NCI-H2029 (cell line): Measurements from ENCODE around the gene KCTD16.

Experiments
- DNase-seq: peaks from one replicate; lab custom pipeline; 2025; lab: John Stamatoyannopoulos, UW

Gene KCTD16

DNA sequence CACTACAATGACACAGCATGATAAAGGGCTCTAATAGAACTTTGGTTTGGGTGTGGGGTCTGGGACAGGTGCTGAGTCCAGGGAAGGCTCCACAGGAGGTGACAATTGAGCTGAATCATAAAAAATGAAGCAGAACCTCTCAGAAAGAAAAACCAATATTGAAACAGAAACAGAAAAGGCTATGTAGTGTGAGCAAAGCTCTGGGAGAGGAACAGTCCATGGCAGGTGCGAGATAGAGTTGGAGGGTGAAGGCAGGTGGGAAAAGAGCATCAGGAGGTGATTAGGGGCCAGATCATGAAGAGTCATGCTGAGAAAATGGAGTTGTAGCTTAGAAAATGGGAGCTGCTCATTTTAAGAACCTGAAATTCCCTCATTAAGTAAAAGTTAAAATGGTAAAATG, 164.9 kb downstream of the KCTD16 start:
- DNase-seq = peak; percentile 72

DNA sequence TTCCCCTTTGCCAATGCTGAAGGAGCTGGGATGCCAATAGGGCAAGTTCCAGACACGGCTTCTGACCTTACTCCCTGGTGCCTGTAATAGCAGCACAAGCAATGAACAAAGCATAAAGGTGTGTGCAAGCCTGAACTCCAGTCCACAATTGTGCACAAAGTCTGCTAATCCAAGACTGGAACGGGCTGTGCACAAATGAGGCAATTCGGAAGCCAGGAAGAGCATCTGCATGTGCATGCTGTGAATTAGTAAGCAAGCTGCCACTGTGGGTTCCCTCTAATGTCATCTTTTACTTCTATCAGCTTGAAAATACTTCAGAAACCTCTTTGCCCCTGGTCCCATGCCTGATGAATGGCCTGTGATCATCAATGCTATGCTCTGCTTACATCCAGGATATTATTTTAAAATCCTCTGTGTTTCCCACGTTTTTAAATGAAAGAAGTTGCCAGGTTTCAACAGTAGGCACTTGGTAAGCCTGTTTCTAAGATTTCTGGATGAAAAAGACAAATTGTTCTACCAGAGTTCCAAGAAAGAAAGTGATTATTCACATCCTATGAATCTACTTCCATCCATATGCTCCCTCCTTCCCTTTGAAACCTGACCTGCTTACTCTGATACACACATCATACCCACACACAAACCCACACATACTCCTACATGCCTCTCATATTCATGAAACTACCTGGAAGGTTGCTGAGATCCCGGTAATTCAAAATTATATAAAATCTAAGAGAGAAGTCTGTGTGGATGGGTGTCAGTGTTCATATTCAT, 165.7 kb downstream of the KCTD16 start:
- no peak for DNase-seq

DNA sequence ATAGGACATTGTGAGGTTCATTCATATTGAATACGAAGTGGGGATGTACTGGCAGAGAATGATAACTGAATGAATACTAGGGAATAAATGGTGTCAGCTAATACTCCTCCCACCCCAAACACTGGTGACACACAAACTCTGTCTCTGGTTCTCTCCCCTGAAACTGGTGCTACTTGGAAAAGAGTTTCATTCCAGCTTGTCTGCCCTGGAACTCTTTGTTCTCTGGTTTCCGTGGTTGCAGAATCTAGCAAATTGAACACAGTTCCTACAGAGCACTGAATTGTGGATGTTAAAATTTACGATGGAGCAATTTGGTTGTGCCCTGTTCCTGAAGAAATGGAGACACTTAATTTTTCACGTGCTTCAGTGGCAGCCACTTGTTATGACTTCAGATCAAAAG, 181.7 kb downstream of the KCTD16 start:
- no peak for DNase-seq

DNA sequence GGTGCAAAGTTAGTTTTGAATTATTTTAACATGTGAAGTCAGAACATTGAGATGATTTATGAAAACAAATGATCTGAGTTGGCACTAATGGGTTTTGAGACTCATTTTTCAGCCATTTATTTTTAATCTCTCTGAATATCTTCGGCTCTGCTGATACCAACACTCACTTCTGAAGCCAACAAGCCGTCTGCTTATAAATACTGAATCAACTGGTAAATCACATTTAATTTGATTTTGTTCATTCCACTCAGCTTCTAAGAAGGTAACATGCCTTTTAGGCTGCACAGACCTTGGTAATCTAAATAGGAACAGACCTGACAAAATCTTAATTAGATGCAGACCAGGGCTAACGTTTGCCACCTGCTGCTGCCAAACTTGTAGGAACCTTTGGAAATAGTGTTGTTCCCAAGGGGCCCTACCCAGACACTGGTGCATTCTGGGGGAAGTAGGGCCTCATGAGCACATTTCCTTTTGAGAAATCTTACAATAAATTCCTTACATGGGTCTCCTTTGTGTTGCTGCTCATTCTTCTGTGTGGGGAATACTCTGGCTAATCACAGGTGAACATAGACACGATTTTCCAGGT, 182.2 kb downstream of the KCTD16 start:
- no peak for DNase-seq

DNA sequence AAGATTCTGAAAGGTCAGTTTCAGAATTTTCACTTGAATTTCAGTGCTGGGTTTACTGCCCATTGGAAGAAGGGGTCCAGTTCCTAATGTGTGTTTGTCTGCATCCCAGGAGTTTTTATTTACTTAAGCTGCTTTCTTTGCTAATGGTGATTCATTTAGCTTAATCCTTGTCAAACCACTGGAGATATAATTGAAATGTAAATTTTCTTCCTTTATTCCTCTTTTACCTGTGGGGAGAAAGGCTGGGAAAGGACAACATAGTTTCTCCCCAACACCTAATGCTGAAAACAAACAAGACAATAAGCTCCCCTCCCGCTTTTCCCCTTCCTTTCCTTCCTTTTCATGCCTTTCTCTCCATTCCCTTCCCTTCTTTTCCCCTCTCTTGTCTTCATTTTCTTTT, 185.8 kb downstream of the KCTD16 start:
- no peak for DNase-seq

DNA sequence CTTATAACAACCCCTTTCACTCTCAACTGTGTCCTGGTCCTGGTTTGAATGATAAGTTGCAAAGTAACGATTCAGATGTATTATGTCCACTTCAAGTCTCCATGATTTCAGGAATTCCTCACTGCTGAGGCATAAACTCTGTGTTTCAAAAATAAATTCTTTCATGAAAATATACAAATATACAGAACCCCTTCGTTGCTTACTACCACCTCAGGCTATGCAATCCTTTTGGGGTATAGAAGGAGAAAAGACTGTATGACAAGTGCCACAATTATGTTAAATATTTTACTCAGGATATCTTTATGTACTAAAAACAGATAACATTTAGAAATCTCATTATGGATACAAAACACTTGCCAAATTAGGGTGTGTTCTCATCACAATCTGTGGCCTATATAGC, 190.7 kb downstream of the KCTD16 start:
- DNase-seq = no peak

DNA sequence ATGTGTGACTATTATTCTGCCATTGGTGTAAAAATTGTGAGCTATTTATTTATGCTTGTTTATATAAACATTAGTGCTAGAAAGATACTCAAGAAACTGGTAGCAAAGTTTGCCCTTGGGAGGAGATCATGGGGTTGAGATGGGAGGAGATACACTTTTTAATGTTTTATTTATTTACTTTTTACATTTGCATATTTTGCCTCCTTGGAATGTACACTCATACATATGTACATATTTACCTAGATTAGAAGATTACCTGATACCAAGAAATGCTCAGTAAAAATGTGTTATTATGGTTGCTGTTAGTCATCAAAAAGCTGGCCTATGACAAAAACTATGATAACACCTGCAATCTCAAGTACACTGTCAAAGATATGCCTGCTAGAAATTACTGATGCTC, 195.2 kb downstream of the KCTD16 start:
- no peak for DNase-seq

DNA sequence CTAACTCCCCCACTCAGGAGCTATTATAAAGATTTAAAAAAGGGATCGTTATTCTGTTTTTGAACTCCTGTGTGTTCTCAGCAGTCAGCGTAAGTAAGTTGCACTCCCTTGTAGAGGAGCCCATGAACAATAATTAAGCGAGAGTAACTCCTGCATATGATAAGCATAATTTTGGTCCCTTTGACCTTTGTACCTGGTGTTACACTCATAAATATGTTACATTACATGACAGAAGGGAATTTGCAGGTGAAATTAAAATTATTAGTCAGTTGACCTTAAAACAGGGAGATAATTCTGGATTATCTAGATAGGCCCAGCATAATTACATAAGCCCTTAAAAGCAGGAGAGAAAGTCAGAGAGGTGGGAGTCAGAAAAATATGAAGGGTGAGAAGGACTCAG, 197.3 kb downstream of the KCTD16 start:
- DNase-seq = no peak

DNA sequence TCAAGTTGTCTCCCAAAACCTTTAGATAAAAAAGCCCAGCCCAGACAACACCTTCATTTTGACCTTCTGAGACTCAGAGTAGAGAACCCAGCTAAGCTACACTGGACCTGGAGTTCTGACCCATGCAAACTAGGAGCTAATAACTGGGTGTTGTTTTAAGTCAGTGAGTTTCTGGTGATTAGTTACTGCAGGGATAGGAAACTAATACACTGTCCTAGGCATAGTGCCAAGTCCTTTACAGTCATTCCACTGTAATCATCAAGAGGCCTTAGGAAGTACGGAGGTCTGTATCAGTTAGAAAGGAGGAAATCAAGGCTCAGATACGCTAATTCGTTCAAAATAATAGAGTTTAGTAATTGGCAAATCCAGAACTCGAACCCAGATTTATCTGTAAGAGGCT, 197.9 kb downstream of the KCTD16 start:
- peak; percentile 63 for DNase-seq

DNA sequence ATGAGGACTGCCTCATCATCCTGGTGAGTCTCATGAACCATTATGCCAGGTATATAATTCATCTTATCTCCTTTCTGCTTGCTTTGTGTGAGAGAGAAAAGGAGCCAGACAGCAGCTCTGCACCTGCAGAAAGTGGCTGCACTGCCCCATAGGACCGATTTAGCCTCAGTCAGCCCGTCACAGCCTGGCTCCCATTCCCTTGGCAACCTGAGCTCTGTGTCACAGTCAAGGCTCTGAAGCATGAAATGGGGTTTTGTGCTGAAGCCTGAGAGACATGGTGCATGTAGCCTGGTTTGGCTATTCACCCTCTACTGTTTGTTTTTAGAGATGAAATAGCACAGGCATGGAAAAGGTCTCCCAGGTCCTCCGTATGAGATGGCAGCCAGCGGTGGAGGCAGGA, 198.3 kb downstream of the KCTD16 start:
- peak; percentile 86 for DNase-seq

DNA sequence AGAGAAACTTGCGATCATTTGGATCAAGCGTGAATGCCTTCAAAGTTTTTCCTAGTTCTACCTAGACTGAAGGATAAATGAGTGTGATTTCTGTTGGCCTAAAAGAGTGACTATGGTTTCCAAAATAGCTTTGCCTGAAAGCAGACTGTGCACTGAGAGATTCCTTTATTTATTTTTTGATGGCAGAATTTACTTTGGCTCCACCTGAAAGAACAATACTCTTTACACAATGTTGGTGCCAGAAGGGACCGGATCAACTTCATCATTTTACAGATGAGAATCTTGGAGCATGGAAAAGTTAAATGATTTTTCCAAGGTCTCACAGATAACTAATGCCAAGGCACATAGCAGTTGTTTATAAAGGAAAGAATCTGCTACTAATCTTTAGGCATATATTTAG, 199.6 kb downstream of the KCTD16 start:
- no peak for DNase-seq

DNA sequence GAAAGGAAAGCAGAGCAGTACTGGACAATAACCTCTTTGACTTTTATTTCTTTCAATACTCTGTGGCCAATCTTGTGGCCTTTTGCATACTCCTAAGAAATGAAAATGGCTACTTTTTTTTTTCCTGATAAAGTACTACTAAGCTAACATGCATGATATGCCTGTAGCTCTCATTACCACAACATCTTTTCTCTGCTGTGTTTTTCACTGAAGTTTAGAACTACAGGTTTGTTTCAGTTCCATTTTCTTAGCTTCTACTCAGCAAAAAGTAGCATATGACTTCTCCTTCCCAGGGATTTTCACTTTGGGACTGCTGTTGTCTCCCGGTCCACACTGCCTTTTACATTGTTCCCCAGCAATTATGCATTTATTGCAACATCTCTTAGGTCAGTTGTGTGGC, 204.0 kb downstream of the KCTD16 start:
- no peak for DNase-seq

DNA sequence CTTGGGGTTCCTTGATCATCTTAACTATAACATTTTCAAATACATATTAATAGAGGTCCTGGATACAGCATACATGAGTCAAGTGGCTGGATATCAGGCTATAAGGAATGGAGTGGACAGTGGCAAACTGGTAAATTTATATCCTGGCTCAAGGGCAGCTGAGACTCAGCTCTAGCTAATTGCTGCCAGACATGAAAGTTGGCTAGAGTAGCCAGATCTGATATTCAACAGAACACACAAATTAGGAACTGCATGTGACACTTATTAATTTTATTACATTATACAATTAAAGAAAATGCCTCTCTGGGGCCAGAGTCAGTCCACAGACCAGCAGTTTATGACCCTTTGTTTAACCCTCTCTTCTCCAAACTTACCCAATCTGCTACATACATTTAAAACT, 206.5 kb downstream of the KCTD16 start:
- DNase-seq = no peak

DNA sequence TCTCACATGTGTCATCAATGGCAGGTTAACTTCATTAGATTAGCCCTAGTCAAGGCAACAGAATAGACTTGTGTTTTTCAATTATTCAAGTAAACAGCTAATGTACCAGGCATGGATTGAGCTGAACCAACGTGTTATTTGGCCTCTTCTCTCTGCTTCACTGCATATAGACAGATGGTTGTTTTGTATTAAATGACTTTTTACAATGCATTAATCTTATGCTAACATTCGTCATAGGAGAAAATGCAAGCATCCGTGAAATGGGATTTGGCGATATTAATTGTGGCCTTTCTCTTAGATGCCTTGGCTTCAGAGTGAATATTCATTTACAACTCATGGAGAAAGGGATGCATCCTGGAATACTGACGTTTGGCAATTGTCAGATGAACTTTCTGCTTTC, 208.0 kb downstream of the KCTD16 start:
- DNase-seq = peak; percentile 42

DNA sequence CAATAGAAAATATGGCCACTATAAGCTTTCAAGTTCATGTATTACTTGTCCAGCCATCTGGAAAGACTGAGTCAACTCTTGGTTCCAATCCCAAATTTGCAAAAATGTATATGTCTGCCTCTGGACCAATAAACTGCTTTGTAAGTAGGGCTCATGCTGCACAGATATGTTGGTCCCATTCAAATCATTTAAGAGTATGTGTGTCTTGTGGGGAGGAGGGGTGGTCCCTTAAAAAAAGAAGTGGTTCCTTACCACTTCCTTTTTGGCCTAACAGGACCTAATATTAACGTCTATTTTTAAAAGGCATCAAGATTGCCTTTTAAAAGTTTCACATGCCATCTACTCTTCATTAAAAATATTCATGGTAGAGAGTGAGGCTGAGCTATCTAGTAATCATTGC, 214.9 kb downstream of the KCTD16 start:
- DNase-seq = no peak

DNA sequence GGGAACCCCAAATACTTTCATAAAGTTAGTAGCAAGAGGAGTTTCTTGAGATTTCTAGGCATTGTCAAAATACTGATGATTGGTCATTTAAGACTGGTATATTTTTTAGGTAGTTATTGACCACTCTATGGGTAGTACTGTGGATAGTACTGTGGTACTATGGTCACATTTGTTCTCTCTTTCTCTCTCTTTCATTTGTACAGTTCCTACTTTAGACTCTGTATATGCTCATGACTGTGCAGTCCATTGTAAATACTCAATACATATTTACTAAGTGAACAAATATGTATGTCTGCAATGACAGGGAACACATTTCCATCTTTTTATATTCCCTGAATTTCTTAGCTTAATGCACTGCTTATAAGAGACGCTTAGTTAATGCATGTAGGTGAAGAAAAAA, 215.6 kb downstream of the KCTD16 start:
- no peak for DNase-seq

DNA sequence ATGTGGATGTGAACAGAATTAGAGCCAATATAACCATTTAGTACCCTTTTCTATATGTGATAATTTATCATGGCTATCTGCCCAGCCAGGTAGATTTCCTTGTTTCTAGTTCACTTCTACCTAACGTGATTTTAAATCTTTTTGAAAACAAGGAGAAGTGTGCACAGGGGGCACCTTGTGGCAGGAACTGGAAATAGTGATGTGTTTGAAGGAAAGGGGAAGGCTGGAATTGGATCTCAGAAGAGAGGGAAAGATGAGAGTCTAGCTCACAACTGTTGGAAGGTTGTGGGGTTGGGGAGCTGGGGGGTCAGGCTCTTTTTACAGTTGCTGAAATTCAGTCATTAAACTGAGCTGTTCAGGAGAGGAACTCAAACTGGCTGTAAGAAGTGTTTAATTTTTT, 219.5 kb downstream of the KCTD16 start:
- DNase-seq = no peak

DNA sequence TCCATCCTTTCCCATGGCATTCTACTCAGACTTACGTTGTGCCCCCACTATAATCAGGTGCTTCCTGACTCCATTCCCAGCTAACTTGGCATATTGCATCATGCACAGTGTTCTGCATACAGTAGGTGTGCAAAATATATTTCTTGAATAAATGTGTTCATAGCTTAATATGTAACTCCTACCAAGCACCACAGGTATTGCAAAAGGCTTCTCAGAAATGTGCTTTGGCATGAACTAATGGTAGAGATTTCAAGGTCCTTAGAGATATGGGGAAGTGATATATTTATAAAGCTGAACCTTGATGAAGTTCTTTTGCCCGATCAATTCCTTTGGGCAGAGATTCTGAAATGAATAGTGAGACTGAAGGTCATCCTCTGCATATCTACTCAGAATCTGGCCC, 220.4 kb downstream of the KCTD16 start:
- no peak for DNase-seq

DNA sequence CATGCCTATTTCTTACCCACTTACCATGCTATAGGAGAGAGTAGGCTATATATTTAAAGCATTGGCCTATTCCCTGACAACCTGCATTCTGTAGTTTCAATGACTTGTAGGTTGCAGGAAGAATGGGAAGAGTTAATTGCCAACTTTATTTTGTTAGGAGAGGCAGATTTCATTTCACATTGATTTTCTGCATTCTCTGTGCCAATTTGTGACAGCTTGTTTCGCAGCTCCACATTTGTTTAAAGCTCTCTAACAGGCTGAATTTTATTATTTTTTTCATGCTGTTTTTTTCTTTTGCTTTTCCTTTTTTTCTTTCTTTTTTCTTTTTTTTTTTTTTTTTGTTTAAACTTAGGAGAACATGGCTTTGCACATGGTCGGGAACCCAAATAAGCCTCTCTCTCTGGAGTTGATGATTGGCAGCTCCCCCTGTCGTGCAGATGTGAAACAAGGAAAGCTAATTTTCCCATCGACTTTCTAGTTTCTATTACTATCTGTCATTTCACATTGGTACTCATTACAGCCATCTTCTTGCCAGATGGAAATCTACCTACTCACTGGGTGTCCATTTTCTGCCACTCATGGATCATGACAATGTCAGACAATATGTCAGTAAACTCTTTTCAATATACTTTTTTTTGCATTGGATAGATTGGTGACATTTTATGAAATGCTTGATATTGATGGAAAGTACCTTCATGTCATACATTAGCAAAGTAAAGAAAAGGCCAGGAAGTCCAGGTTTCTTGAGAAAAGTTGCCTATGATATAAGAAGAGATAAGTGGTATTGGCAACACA, 223.2 kb downstream of the KCTD16 start:
- DNase-seq = no peak

DNA sequence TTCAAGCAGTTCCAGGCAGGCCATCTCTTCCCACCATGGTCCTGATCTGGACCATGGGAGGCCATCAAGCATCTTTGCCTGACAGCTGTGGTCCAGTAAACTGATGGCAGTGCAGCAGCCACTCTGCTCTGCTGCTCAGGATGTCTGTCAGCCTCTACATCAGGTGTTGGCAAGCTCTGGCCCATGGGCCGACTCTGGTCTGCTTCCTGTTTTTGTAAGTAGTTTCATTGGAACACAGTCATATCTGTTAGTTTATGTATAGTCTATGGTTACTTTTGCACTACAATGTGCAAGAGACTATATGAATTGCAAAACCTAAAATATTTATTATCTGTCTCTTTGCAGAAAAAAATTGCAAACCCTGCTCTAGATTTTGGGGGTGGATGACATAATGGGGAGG, 225.0 kb downstream of the KCTD16 start:
- DNase-seq = no peak

DNA sequence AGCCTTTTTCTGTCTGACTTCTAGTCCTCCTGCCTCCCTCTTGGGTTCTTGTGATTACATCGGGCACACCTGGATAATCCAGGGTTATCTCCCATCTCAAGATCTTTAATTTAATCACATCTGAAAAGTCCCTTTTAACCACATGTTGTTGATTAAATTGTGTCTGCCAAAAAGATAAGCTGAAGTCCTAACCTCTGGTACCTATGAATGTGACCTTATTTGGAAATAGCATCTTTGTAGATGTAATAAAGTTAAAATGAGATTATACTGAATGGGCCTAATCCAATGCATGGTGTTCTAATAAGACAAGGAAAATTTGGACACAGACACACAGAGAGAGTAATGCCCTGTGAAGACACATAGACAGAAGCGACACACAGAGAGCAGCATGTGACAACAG, 232.4 kb downstream of the KCTD16 start:
- DNase-seq = no peak

DNA sequence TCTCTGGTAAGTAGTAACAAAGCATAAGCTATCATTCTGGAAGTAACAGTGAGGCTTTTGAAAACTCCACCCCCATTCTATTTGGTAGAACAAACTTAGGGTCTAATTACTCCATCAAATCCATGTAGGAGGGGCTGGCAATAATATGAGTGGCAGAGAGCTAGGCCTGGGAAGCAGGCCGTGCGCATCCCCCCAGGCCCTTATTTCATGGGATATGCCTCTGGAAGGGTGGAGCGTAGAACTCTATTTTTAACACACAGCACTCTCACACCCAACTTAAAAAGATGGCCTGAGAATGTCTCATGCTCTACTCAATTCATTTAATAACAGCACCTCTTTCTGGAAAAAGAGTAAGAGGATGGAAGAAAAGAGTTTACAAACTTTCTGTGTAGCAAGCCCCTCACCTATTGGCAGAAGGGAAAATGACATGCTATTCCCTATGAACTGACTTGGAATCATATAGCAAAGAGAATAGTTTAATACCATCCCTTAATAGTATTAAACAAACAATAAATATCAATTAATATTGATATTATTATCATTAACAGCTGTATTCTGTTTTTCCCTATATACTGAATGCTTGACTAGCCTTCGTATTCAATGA, 233.2 kb downstream of the KCTD16 start:
- DNase-seq = no peak

DNA sequence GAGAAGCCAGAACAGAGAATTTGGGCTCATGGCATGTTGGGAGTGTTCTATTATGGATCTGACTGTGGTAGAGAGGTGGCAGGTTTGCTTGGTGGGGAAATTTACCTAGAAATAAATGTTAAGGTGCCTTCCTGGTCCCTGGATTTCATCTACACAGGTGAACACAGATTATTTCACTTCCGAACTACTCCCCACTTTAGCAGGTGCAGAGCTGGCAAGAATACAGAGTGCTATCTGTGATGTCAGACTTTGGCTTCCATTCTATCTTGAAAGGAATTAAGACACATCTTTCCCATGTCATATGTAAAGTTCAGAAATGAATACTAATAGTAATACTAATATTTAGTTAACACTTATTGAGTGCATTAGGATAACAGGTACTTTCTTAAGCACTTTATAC, 234.0 kb downstream of the KCTD16 start:
- DNase-seq = no peak
